ENCODE results near the gene KRT78.

Gene KRT78

DNA sequence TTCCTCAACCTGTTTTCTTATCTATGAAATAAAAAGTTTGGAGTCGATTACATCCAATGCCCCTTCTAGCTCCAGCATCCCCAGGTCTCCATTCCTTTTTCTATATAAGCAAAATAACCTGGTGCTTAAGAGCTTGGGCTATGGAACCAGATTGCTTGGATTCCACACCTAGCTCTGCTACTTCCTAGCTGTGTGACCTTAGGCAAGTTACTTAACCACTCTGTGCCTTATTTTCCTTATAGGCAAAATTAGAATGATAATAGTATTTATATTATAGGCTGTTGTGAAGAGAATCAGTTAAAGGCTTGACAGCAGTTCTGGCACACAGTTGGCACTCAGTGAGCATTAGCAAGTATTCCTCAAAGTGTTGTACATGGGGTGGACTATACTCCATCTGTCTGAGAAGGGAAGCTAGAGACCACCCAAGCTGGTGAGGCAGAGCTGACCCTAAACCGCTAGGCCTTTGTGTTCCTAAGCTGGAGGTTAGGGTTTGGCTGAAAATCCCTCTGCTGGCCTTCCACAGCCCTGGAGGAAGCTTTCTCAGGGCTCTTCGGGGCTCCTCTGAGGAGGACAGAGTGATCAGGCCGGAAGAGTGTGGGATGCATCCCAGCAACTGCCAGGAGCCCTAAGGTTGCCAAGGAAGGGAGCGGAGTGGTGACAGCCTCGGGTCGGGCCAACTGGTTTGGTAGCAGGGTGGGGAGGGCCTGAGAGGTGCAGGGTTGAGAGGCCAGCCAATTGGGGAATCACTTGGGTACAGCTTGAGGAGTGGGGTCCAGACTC lies 28.9 kb downstream of the KRT78 start:
- no peaks in the 10 kb centered on the region for H3K4me1 ChIP-seq (ENCODE audit: control insufficient read depth in 1 of 2, insufficient read depth in 2 of 2, low read length in 2 of 2)
- H3K9me3 ChIP-seq (ENCODE audit: control insufficient read depth in 1 of 2, low read length in 2 of 2): no peaks in the 10 kb centered on the region
- no peaks in the 10 kb centered on the region for H3K36me3 ChIP-seq (ENCODE audit: control insufficient read depth in 1 of 2, insufficient read depth in 2 of 2, low read length in 2 of 2)
- no peaks in the 10 kb centered on the region for H3K27me3 ChIP-seq (ENCODE audit: low read depth, low read length)
- no peak overlapping the region for H3K4me3 ChIP-seq (ENCODE audit: low read depth in 1 of 2, low read length in 2 of 2)
- no peak overlapping the region for H3K27ac ChIP-seq (ENCODE audit: low read length)

DNA sequence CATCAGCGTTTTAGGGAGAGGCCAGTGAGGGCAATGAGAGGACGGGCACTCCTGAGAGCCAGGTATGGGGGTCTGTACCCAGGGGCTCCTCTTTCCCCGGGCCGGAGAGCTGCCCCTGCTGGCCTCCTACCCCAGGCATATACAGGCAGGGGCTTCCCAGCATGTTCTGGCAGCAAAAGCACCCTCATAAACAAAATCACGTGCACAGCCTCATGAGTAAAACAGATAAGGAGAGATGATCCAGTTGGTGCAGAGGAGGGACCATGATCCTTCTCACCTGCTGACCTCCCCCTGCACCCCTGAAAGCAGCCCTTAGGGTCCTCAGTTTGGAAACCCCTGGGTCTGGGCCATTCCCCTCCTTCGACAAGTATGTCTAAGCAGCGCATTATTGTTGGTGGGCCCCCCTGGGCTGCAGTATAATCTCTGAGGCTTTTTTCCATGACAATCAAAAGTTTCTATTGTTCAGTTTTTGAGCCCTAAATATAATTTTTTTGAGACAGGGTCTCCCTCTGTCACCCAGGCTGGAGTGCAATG lies 29.8 kb downstream of the KRT78 start:
- no peaks in the 10 kb centered on the region for H3K9me3 ChIP-seq (ENCODE audit: control insufficient read depth in 1 of 2, low read length in 2 of 2)
- H3K27ac ChIP-seq (ENCODE audit: low read length): no peak overlapping the region
- no peaks in the 10 kb centered on the region for H3K36me3 ChIP-seq (ENCODE audit: control insufficient read depth in 1 of 2, insufficient read depth in 2 of 2, low read length in 2 of 2)
- H3K4me3 ChIP-seq (ENCODE audit: low read depth in 1 of 2, low read length in 2 of 2): no peak overlapping the region
- no peaks in the 10 kb centered on the region for H3K27me3 ChIP-seq (ENCODE audit: low read depth, low read length)
- no peaks in the 10 kb centered on the region for H3K4me1 ChIP-seq (ENCODE audit: control insufficient read depth in 1 of 2, insufficient read depth in 2 of 2, low read length in 2 of 2)

DNA sequence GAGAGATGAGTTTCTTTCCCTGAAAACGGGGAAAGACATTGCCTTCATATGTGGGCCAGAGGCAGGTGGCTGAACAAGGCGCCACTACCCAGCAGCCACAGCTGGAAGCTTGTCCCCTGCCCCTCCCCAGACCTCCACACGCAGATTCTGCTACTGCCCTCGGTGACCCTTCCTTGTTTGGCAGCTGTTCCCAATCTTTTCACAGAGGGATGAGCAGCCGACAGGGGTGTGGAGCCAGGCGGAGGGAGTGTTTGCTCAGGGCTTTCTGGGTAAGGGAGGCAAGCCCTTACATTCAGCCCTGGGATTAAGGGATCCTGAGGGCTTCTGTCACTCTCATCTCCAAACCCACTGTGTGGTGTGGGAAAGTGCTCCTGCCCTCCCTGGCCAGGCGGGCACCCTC lies 30.4 kb downstream of the KRT78 start:
- Histone ChIP-seq H3K4me3 (ENCODE audit: low read depth in 1 of 2, low read length in 2 of 2) (no peak overlapping the region), H3K4me1 (ENCODE audit: control insufficient read depth in 1 of 2, insufficient read depth in 2 of 2, low read length in 2 of 2) (no peaks in the 10 kb centered on the region), H3K27ac (ENCODE audit: low read length) (no peak overlapping the region), H3K36me3 (ENCODE audit: control insufficient read depth in 1 of 2, insufficient read depth in 2 of 2, low read length in 2 of 2) (no peaks in the 10 kb centered on the region), H3K9me3 (ENCODE audit: control insufficient read depth in 1 of 2, low read length in 2 of 2) (no peaks in the 10 kb centered on the region), H3K27me3 (ENCODE audit: low read depth, low read length) (no peaks in the 10 kb centered on the region)

DNA sequence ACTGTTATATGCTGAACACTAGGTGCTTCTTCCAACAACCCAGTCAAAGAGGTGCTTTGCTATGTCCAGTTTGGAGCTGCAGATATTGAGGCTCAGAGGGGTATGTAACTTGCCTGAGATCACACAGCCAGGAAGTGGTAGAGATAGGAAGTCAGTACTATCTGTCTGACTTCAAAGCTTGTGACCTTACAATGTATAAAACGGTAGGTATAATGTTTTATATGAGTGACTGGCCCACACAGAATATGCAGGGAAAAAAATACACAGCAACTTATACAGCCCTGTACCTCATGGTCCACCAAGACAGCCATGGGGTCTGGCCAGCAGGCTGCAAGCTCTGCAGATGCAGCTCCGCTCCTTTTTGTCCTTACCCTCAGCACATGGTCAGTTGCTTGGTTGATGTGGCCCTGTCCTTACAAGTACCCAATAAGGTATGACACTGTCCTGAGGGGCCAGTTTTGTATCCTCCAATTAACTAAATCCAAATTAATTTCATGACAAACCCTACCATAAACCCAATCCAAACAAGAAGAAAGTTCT lies 31.0 kb downstream of the KRT78 start:
- Histone ChIP-seq H3K27ac (ENCODE audit: low read length) (no peak overlapping the region), H3K36me3 (ENCODE audit: control insufficient read depth in 1 of 2, insufficient read depth in 2 of 2, low read length in 2 of 2) (no peaks in the 10 kb centered on the region), H3K9me3 (ENCODE audit: control insufficient read depth in 1 of 2, low read length in 2 of 2) (no peaks in the 10 kb centered on the region), H3K4me1 (ENCODE audit: control insufficient read depth in 1 of 2, insufficient read depth in 2 of 2, low read length in 2 of 2) (no peaks in the 10 kb centered on the region), H3K4me3 (ENCODE audit: low read depth in 1 of 2, low read length in 2 of 2) (no peak overlapping the region), H3K27me3 (ENCODE audit: low read depth, low read length) (no peaks in the 10 kb centered on the region)

DNA sequence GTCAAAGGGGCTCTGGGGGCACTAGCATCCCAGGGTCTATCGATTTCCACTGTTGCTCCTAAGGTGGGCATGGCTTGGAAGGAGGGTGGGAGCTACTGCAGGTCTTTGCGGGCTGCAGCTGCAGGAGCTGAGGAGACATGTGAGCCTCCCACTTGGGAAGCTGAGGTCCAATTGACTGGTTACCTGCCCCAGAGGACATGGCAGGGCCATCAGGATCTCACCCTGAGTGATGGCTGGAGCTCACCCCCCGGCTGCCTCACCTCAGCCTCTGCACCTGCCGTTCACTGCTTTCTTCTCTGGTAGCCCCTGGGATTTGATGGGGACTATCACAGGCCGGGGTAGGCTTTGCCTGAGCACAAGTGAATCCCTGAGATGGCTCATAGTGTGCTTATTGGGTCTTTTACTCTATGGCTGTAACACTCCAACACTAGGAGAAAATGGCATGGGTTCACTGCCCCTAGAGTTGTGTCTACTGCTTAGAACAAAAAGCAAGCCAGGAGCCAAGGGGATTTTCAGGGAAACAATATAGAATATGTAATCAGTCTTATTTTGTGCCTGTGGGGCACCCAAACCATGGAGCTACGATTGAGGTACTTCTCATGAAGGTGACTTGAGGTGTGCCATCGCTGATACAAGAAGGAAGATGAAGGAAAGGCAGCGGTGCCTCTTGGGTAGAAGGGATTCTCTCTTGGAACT lies 31.6 kb downstream of the KRT78 start:
- no peaks in the 10 kb centered on the region for H3K4me1 ChIP-seq (ENCODE audit: control insufficient read depth in 1 of 2, insufficient read depth in 2 of 2, low read length in 2 of 2)
- H3K9me3 ChIP-seq (ENCODE audit: control insufficient read depth in 1 of 2, low read length in 2 of 2): no peaks in the 10 kb centered on the region
- H3K27me3 ChIP-seq (ENCODE audit: low read depth, low read length): no peaks in the 10 kb centered on the region
- no peak overlapping the region for H3K27ac ChIP-seq (ENCODE audit: low read length)
- H3K36me3 ChIP-seq (ENCODE audit: control insufficient read depth in 1 of 2, insufficient read depth in 2 of 2, low read length in 2 of 2): no peaks in the 10 kb centered on the region
- H3K4me3 ChIP-seq (ENCODE audit: low read depth in 1 of 2, low read length in 2 of 2): no peak overlapping the region

DNA sequence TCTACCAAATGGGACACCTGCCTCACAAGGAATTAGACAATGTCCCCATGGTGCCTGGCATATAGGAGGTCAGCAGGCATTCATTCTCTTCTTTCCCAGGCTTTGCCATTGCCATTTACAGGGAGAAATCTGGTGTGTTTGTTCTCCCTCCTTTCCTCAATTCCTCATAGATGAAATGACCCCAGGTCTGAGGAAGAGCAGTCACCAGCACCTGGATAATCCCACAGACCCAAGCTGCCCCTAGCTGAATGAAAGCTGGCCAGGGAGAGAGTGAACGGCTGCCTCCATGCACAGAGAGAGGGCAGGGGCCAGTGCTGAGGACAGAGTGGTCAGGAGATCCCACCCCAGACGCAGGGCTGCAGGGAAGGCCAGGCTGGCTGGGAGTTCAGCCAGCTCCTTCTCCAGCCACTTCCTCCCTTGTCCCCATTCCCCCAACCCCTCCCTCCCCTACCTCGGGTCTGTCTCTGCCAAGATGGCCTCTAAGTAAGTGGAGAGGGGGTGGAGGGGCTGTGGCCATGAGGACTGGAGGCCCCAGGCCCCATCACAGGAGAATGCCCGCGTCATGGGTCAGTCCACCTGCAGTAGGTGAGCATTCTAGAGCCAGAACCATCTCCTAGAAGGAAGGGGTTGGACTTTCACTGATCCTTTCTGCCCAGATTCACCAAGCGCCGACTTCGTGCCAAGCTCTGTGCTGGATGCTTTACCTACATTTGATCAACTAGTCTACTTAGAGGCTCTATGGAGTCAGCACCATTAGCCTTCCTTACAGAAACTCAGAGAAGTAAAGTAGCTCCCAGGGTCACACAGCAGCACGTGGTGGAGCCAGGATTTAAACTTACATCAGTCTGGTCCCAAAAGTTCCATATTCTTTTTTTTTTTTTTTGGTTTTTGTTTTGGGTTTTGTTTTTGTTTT lies 32.9 kb downstream of the KRT78 start:
- H3K36me3 ChIP-seq (ENCODE audit: control insufficient read depth in 1 of 2, insufficient read depth in 2 of 2, low read length in 2 of 2): no peaks in the 10 kb centered on the region
- no peaks in the 10 kb centered on the region for H3K9me3 ChIP-seq (ENCODE audit: control insufficient read depth in 1 of 2, low read length in 2 of 2)
- H3K4me1 ChIP-seq (ENCODE audit: control insufficient read depth in 1 of 2, insufficient read depth in 2 of 2, low read length in 2 of 2): no peaks in the 10 kb centered on the region
- H3K27ac ChIP-seq (ENCODE audit: low read length): no peak overlapping the region
- no peak overlapping the region for H3K4me3 ChIP-seq (ENCODE audit: low read depth in 1 of 2, low read length in 2 of 2)
- no peaks in the 10 kb centered on the region for H3K27me3 ChIP-seq (ENCODE audit: low read depth, low read length)

DNA sequence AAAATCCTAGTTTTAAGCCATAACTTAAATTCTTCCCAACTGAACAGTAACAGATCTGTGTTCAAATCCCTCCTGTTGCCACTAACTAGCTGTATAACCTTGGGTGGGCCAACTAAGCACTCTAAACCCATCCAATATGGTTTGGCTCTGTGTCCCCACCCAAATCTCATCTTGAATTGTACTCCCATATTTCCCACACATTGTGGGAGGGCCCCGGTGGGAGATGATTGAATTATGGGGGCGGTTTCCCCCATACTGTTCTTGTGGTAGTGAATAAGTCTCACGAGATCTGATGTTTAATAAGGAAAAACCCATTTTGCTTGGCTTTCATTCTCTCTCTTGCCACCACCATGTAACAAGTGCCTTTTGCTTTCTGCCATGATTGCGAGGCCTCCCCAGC lies 33.6 kb downstream of the KRT78 start:
- H3K27me3 ChIP-seq (ENCODE audit: low read depth, low read length): no peaks in the 10 kb centered on the region
- no peak overlapping the region for H3K27ac ChIP-seq (ENCODE audit: low read length)
- H3K4me1 ChIP-seq (ENCODE audit: control insufficient read depth in 1 of 2, insufficient read depth in 2 of 2, low read length in 2 of 2): no peaks in the 10 kb centered on the region
- no peaks in the 10 kb centered on the region for H3K36me3 ChIP-seq (ENCODE audit: control insufficient read depth in 1 of 2, insufficient read depth in 2 of 2, low read length in 2 of 2)
- no peaks in the 10 kb centered on the region for H3K9me3 ChIP-seq (ENCODE audit: control insufficient read depth in 1 of 2, low read length in 2 of 2)
- H3K4me3 ChIP-seq (ENCODE audit: low read depth in 1 of 2, low read length in 2 of 2): no peak overlapping the region

DNA sequence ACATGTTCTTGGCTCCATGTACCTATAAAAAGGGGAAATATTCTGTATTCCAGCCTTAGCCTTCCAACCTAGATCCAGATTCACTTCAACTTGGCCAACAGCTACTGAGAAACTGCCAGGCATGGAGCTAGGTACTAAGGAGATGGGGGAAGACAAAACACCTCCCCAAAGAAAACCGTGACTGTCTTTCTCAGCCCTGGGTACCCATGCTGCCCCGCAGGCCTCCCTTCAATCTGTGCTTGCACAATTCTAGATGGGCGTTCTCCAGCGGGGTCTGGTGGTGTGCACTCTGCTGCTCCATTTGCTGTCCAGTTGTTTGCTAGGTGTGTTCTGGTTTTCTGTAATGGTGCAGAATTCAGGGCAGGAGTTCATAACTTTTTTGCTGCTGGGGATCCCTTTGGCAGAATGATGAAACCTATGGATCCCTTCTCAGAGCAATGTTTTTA lies 34.1 kb downstream of the KRT78 start:
- H3K4me3 ChIP-seq (ENCODE audit: low read depth in 1 of 2, low read length in 2 of 2): no peak overlapping the region
- no peak overlapping the region for H3K27ac ChIP-seq (ENCODE audit: low read length)
- H3K27me3 ChIP-seq (ENCODE audit: low read depth, low read length): no peaks in the 10 kb centered on the region
- no peaks in the 10 kb centered on the region for H3K9me3 ChIP-seq (ENCODE audit: control insufficient read depth in 1 of 2, low read length in 2 of 2)
- no peaks in the 10 kb centered on the region for H3K36me3 ChIP-seq (ENCODE audit: control insufficient read depth in 1 of 2, insufficient read depth in 2 of 2, low read length in 2 of 2)
- no peaks in the 10 kb centered on the region for H3K4me1 ChIP-seq (ENCODE audit: control insufficient read depth in 1 of 2, insufficient read depth in 2 of 2, low read length in 2 of 2)

DNA sequence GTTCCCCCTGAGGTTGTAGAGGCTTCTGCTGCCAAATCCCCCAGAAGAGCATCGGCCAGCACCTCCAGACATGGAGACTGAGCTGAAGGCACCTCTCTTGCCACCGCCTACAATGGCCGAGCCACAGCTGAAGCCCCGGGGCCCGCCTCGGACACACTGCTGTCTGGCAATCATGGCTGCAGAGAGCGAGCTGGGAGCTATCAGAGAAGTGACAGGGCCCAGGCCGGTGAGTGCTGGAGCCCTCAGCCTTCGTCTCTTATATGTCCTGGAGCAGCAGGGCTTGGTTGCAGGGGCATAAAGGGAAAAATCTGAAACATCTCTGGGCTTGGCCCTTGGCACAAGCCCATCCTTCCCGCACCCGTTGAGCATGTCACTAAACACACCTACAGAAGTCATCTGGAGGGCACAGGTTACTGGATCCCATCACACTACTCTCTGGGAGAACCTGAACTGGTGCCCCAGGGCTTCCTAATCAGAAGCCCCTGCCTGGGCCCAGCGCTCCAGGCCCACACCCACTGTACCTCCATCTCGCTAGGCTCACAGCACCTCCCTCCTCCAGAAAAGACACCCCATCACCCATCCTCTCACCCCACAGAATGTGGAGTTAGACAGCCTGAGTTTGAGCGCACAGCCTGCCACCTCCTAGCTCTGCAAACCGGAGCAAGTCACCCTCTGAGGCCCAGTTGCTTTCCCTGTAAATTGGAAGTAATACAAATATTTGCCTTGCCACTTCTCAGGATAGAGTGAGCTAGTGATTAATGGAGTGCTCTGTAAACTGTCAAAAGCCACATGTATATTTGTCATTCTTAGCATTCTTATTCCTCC lies 34.7 kb downstream of the KRT78 start, which contains the start of gene KRT4:
KRT4 (minus strand) TSS at position 232 of the 825 bp plus-strand sequence; CDS start at position 174, 58 bp downstream.
- H3K36me3 ChIP-seq (ENCODE audit: control insufficient read depth in 1 of 2, insufficient read depth in 2 of 2, low read length in 2 of 2): no peaks in the 10 kb centered on the region
- no peak within 1 kb of the TSS for H3K27ac ChIP-seq (ENCODE audit: low read length)
- H3K9me3 ChIP-seq (ENCODE audit: control insufficient read depth in 1 of 2, low read length in 2 of 2): no peaks in the 10 kb centered on the region
- no peak within 1 kb of the TSS for H3K4me3 ChIP-seq (ENCODE audit: low read depth in 1 of 2, low read length in 2 of 2)
- H3K4me1 ChIP-seq (ENCODE audit: control insufficient read depth in 1 of 2, insufficient read depth in 2 of 2, low read length in 2 of 2): no peaks in the 10 kb centered on the region
- H3K27me3 ChIP-seq (ENCODE audit: low read depth, low read length): no peaks in the 10 kb centered on the region

DNA sequence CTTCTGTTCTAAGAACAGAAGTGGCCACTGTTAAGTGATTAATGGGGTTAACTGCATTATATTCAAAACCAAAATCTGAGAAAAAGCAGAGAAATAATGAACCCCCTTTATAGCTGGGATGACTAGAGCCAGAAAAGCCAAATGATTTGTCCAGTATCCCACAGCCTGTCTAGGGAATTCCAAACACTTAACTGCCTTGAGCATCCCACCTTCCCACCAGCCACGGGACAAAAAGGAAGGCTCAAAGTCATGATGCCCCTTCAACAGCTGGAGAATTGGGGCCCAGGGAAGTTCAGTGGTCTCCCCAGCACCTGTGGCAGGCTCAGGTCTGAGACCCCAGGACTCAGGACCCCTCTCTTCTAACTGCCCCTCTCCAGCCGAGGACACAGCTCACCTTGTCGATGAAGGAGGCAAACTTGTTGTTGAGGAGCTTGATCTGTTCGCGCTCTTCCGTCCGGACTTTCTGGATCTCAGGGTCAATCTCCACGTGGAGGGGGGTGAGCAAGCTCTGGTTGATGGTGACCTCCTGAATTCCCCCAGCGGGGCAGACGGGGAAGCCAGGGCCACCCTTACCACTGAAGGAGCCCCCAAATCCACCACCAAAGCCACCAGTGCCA lies 35.5 kb downstream of the KRT78 start:
- Histone ChIP-seq H3K9me3 (ENCODE audit: control insufficient read depth in 1 of 2, low read length in 2 of 2) (no peaks in the 10 kb centered on the region), H3K4me1 (ENCODE audit: control insufficient read depth in 1 of 2, insufficient read depth in 2 of 2, low read length in 2 of 2) (no peaks in the 10 kb centered on the region), H3K4me3 (ENCODE audit: low read depth in 1 of 2, low read length in 2 of 2) (no peak overlapping the region), H3K36me3 (ENCODE audit: control insufficient read depth in 1 of 2, insufficient read depth in 2 of 2, low read length in 2 of 2) (no peaks in the 10 kb centered on the region), H3K27me3 (ENCODE audit: low read depth, low read length) (no peaks in the 10 kb centered on the region), H3K27ac (ENCODE audit: low read length) (no peak overlapping the region)

All from muscle layer of duodenum (tissue), 2 donors.